GM08714 (cell line): ENCODE data around the gene SNX3.

Experiments
- H3K4me3 ChIP-seq: fragments of 200-500 bp; sonication (Bioruptor generic); 2 replicates; pipeline ENCODE4 v1.5.1; 2014; ENCODE audit warnings: mild to moderate bottlenecking, low read length, inconsistent platforms
- ZNF274 ChIP-seq: IDR thresholded peaks from 2 replicates; pipeline ENCODE4 v1.6.1; 2012; ENCODE audit warnings: mild to moderate bottlenecking, low read depth, low read length

SNX3 gene

DNA sequence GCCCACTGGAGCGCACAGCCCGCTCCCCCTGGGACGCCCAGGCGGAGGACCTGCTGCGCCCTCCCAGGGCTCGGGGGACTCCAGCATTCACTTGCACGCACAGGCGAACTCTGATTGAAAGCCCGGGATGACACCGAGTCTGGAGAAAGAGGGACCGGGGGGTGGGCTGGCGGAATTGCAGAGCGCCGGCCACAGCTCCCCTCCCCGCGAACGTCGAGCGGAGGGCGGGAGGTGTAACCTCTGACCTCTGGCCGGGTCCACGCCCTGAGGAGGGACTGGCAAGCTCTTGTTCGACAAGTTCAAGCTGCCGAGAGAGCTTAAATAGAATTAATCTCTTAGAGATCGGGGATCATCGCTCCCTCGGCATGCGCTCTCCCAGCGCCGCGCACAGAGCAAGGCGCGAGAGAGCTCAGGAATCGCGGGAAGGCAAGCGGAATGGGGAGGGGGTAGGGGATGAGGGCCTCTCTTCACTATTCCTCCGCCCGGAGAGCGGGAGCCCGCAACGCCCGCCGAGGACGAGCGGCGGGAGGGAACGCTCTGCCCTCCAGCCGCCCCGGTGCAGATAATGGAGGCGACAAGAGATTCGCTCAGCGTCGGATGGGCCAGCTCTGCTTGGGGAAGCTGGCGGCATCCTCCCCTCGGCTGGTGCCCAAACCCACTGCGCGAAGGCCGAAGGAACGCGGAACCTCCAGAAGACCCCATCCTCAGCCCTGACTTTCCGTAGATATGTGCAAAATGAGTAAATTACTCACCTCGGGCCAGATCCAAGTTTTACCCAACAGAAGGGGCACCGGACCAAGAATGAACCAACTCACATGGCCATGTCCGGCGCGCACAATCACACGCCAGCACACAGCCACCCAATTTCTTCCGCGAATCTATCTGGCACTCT lies 95.8 kb downstream of the SNX3 start:
- no peak for TF ChIP-seq ZNF274
- H3K4me3 ChIP-seq, result no peak overlapping the region

DNA sequence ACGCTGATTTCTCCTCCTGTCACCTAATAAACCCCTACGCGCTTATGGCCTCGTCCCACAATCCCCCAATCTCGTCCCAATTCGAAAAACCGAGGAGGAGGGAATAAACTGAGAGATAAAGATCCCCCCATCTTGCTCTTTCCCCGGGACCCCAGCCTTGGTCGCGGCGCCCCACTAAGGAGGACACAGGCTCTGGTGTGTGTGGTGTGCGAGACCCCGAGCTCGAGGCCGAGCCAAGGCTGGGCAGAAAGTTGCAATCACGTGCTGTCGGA lies 96.4 kb downstream of the SNX3 start:
- H3K4me3 ChIP-seq, result no peak overlapping the region
- no peak for TF ChIP-seq ZNF274

DNA sequence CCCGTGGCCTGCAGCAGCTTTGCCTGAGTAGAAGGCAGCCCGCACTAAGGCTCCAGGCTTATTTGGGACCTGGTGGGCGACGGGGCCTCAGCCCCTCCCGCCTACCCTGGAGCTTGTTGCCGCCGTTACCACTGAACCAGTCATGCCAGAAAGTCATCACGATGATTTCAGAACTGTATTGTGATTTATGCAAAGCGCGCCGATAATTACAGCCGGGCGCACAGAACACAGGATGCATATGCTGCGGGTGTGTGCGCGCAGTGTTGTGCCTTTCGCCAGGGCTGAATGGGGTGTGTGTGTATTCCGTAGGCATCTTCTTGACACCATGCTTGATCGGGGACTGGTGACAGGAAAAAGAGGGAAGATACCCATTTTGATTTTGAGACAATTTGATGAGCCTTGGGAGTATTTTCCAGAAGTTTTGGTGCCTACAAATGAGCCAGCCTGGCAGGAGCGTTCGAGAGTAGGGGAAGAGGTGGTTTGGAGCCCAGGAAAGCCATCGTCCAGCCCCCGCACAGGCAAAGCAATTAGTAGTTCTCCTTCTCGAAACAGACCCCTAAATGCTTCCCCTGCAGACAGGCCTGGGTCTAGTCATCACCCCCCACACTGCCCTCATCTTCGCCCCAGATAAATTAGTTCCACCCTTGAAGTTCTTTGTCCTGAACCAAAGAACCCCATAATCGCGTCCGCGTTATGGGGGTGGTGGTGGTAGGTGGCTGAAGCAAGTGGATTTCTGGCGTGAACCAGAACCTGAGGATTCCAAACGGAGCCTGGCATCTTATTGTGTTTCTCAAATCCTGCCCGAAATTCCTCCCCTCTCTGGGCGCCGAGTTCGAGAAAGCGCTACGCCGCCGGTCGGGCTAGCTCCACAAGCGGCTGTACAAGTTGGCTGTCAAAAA lies 96.9 kb downstream of the SNX3 start:
- TF ChIP-seq ZNF274, result no peak
- H3K4me3 ChIP-seq, result no peak overlapping the region

DNA sequence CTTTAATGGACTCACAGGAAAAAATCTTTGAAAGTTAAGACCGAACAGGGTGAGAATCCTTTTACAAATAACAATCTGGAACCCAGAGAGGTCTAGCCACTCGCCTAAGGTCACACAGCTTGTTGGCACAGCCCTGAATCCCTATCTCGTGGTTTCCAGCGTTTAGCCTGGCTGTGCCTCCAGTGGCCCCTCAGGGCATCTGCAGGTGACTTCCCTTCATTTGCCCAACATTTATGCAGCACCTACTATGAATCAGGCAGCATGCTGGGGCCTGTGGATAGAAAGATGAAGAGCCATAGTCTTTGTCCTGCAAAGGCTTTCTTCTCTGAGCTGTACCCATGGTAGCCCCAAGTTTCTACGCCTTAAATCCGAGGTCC lies 97.6 kb downstream of the SNX3 start:
- no peak overlapping the region for H3K4me3 ChIP-seq
- TF ChIP-seq ZNF274, result no peak

DNA sequence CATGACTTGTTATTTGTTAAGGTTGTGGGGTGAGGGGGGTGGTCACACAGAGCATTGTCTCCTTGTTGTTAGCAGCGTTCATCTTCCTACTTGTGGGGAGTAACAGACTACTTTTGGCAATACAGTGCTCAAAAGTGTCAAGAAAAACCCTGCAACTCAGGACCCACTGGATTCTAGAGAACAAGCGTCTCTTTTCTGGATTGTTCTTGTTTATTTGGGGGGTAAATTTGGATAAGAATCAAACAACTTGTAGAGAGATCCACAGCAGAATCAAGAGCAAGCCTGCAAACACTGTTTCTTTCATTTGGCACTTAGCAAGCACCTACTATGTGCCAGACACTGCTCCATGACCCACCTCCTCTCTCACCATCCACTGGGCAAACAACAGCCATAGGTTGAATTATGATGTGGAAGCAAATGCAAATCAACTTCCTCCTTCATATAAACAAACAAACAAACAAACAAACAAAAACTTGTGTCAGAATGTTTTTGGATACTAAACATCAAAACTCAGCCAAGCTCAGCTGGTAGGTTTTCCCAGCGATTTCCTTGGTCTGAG lies 99.0 kb downstream of the SNX3 start:
- TF ChIP-seq ZNF274, result no peak
- no peak overlapping the region for H3K4me3 ChIP-seq
